AG04450 (cell line): Measurements from ENCODE around the gene SIN3B. TPM values are rescaled to one million over a fixed set of nuclear protein-coding genes. Genes with fewer than 3 reads are reported as not detected.

ENCODE experiments used
- CTCF ChIA-PET: fragments of 300-600, 350-600 bp; formaldehyde crosslinking; extraction: SDS; loops from one replicate; lab custom pipeline; 2022; ENCODE audit warnings: antibody characterized with exemption, inconsistent platforms; lab: Charles Lee
- POLR2A ChIA-PET: fragments of 350-600 bp; formaldehyde crosslinking; extraction: SDS; loops from one replicate; lab custom pipeline; 2021; ENCODE audit warnings: antibody characterized with exemption, inconsistent platforms; lab: Yijun Ruan, JAX
- DNase-seq: peaks from one replicate; pipeline ENCODE4 v3.0.0-alpha.2; 2011; ENCODE audit warnings: low read depth, low spot score
- H3K27ac ChIP-seq: one replicate; pipeline ENCODE4 v1.5.1; 2012; ENCODE audit warnings: low read depth, low read length, control low read depth
- H3K27me3 ChIP-seq: one replicate; pipeline ENCODE4 v1.6.0; 2012; ENCODE audit warnings: low read length; ENCODE audit not compliant: control insufficient read depth, insufficient read depth
- H3K4me3 ChIP-seq: 2 replicates; pipeline ENCODE4 v1.5.1; 2011; ENCODE audit warnings: mild to moderate bottlenecking, low read depth, low read length, control low read depth
- H3K9me3 ChIP-seq: 2 replicates; pipeline ENCODE4 v1.5.1; 2012; ENCODE audit warnings: low read length; ENCODE audit not compliant: control insufficient read depth, insufficient read depth
- polyA plus RNA-seq: library from polyadenylated mRNA; depleted of rRNA; stranded (reverse); fragments of >200 nt; gene quantifications from 2 replicates; pipeline ENCODE4 v1.2.3, GENCODE V29; 2011; rRNA removed
- small RNA-seq: library from RNA; depleted of rRNA; stranded (forward); fragments of <200 nt; gene quantifications from one replicate; pipeline ENCODE3, GENCODE V24; 2012; ENCODE audit warnings: low read depth; ENCODE audit not compliant: insufficient read length
- TF ChIP-seq, protein P1 (sequence below): IDR thresholded peaks from 2 replicates; pipeline ENCODE4 v1.5.1; 2011; ENCODE audit warnings: low read depth, low read length, control low read depth, inconsistent platforms

The SIN3B gene
- polyA plus RNA-seq, 1 experiment: 18.8 TPM

DNA sequence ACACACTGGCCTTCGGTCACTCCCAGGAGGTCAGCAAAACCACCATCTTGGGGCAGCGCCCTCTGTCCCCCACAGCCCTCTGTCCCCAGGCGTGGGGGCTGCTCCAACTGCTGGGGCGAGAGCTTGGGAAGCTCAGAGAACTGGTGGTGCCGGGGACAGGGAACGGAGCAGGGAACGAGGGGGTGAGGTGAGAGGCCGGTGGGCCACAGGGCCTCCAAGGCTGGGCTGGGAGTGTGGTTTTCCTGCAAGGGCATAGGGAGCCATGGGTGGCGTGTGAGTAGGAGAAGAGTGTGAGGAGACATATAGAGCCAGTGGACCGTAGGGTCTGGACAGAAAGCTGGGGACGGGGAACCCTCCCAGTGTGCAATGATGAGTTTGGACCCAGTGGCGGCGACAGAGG is 93.8 kb downstream of the SIN3B start:
- TF ChIP-seq, protein P1, sequence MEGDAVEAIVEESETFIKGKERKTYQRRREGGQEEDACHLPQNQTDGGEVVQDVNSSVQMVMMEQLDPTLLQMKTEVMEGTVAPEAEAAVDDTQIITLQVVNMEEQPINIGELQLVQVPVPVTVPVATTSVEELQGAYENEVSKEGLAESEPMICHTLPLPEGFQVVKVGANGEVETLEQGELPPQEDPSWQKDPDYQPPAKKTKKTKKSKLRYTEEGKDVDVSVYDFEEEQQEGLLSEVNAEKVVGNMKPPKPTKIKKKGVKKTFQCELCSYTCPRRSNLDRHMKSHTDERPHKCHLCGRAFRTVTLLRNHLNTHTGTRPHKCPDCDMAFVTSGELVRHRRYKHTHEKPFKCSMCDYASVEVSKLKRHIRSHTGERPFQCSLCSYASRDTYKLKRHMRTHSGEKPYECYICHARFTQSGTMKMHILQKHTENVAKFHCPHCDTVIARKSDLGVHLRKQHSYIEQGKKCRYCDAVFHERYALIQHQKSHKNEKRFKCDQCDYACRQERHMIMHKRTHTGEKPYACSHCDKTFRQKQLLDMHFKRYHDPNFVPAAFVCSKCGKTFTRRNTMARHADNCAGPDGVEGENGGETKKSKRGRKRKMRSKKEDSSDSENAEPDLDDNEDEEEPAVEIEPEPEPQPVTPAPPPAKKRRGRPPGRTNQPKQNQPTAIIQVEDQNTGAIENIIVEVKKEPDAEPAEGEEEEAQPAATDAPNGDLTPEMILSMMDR: no peak
- Histone ChIP-seq H3K27ac (no peak overlapping the region), H3K27me3 (no peaks in the 10 kb centered on the region), H3K4me3 (no peak overlapping the region), H3K9me3 (peaks cover 22% of the 10 kb centered on the region)
- no peak for DNase-seq
- ChIA-PET POLR2A (no interaction called here), CTCF (no interaction called here)

DNA sequence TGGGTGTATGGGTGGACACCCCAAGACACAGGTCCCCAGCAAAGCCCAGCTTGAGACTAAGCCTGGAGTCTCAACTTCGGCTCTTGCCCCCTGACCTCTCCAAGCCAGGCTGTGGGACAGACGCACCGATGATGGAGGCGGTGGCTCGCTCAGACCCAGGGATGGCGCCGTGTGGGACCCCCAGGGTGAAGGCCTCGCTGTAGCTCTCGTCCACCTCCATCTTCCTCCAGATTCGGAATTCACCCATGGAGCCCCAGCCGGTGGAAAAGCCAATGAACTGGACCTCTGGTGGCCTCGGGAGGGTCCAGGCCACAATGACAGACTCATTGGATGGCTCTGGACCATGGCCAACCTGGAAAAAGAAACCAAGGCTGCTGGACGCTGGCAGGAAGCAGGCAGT is 98.7 kb downstream of the SIN3B start:
- ChIA-PET POLR2A (no interaction called here), CTCF (no interaction called here)
- no peak overlapping the region for H3K27ac ChIP-seq
- DNase-seq: no peak
- TF ChIP-seq, protein P1: no peak
- H3K9me3 ChIP-seq: peaks cover 11% of the 10 kb centered on the region
- no peak overlapping the region for H3K4me3 ChIP-seq
- no peaks in the 10 kb centered on the region for H3K27me3 ChIP-seq

DNA sequence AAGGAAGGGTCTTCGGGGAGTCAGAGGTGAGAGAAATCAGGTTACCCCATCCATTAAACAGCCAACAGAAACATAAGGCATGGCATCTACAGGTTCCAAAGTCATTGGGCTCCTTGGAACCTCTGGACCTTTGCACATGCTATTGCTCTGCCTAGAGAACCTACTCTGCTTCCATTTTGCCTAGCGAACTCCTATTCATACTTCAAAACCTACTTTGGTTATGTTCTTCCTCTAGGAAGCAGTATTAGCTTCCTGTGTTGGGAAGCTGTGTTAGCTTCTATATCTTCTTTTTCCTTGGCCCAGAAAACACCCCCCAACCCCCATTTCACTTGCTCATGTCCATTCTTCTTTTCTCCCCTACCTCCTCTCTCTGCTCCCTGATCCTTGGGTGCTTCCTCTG is 99.2 kb downstream of the SIN3B start:
- Histone ChIP-seq H3K27ac (no peak overlapping the region), H3K4me3 (no peak overlapping the region), H3K9me3 (peaks cover 11% of the 10 kb centered on the region), H3K27me3 (no peaks in the 10 kb centered on the region)
- no peak for DNase-seq
- TF ChIP-seq, protein P1: no peak
- ChIA-PET POLR2A (no interaction called here), CTCF (no interaction called here)

DNA sequence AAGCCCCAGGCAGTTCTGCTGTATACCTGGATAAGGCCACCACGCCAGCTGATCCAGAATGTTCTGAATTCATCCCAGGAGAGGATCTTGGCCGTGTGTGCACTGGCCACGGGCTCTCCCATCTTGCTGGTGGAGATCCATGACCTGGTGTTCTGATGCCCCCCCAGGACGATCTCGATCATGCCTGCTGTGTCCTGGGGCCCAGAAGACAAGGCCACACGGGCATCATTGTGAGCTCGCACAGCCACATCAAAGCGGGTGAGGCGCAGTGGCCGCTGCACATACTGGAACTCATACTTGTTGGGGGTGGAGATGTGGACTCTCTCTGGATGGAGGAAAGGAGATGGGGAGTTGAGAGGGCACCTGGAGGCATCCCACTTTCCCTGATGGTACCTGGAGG is 99.7 kb downstream of the SIN3B start:
- TF ChIP-seq, protein P1: no peak
- ChIA-PET CTCF (no interaction called here), POLR2A (no interaction called here)
- H3K27me3 ChIP-seq: no peaks in the 10 kb centered on the region
- no peak for DNase-seq
- H3K27ac ChIP-seq: no peak overlapping the region
- H3K4me3 ChIP-seq: no peak overlapping the region
- peaks cover 11% of the 10 kb centered on the region for H3K9me3 ChIP-seq

Small RNAs within 50 kb of the gene (small RNA-seq; reads per million reads assigned to genes)
- gene AC008737.3 (not detected), gene RN7SL823P (not detected), gene RN7SL835P (not detected)

Other genes with a start within 250 kb of the SIN3B start
- gene MED26, start 201.2 kb upstream of the SIN3B start, polyA plus RNA-seq: 3.0 and 3.1 TPM in 2 replicates
- 84.8 and 88.6 TPM in 2 replicates for gene SMIM7, start 169.3 kb upstream of the SIN3B start, polyA plus RNA-seq
- 2.2 and 2.4 TPM in 2 replicates for gene TMEM38A, start 168.3 kb upstream of the SIN3B start, polyA plus RNA-seq
- not detected in 2 replicates for gene NWD1, start 109.6 kb upstream of the SIN3B start, polyA plus RNA-seq
- gene F2RL3, start 59.6 kb downstream of the SIN3B start, polyA plus RNA-seq: not detected in 2 replicates
- 0.38 and 0.56 TPM in 2 replicates for gene CPAMD8, start 197.4 kb downstream of the SIN3B start, polyA plus RNA-seq
- gene HAUS8, start 246.1 kb downstream of the SIN3B start, polyA plus RNA-seq: 4.6 and 4.9 TPM in 2 replicates
- 34.5 and 42.5 TPM in 2 replicates for gene MYO9B, start 246.4 kb downstream of the SIN3B start, polyA plus RNA-seq